H1 (cell line): Measurements from ENCODE around the gene EHD2.

ENCODE experiments used
- CBX8 ChIP-seq: fragments of 300-800, 300-1000 bp; sonication (generic); IDR thresholded peaks from 2 replicates; pipeline ENCODE4 v1.7.1; 2016; ENCODE audit warnings: low read depth, low read length, borderline replicate concordance
- CHD1 ChIP-seq: IDR thresholded peaks from 2 replicates; pipeline ENCODE4 v1.6.1; 2012; ENCODE audit warnings: low read depth, low read length, improper control_type of control experiment
- CTCF ChIP-seq, 3 experiments: IDR thresholded peaks; 1 replicate in 2 of 3; 2 replicates in 1 of 3; pipeline versions ENCODE4 v1.5.1 to v1.6.1; 2011; ENCODE audit warnings: low read length in 3 of 3, mild to moderate bottlenecking in 3 of 3, inconsistent platforms in 2 of 3, low read depth in 1 of 3, moderate library complexity in 1 of 3; ENCODE audit not compliant: insufficient read depth in 1 of 3; ENCODE audit errors: control extremely low read depth in 1 of 3
- HDAC2 ChIP-seq, 2 experiments: fragments of 300-600 bp in 1 of 2; sonication (generic) in 1 of 2; IDR thresholded peaks; 2 replicates each; pipeline ENCODE4 v1.6.1; 2011 to 2012; ENCODE audit warnings: low read depth in 2 of 2, low read length in 2 of 2, mild to moderate bottlenecking in 2 of 2, moderate library complexity in 2 of 2, borderline replicate concordance in 1 of 2, inconsistent platforms in 1 of 2
- POLR2A ChIP-seq, 2 experiments: IDR thresholded peaks; 1 replicate in 1 of 2; 2 replicates in 1 of 2; pipeline ENCODE4 v1.6.1; 2011; ENCODE audit warnings: low read depth in 2 of 2, low read length in 2 of 2, mild to moderate bottlenecking in 2 of 2; ENCODE audit errors: control extremely low read depth in 1 of 2
- RXRA ChIP-seq: IDR thresholded peaks from 2 replicates; pipeline ENCODE4 v1.6.1; 2011; ENCODE audit warnings: low read depth, mild to moderate bottlenecking, low read length, moderate library complexity; ENCODE audit not compliant: insufficient read depth
- TAF1 ChIP-seq: IDR thresholded peaks from 2 replicates; pipeline ENCODE4 v1.6.1; 2011; ENCODE audit warnings: mild to moderate bottlenecking, low read depth, low read length
- USF2 ChIP-seq: IDR thresholded peaks from 2 replicates; pipeline ENCODE4 v1.6.1; 2011; ENCODE audit warnings: low read length, improper control_type of control experiment

DNA sequence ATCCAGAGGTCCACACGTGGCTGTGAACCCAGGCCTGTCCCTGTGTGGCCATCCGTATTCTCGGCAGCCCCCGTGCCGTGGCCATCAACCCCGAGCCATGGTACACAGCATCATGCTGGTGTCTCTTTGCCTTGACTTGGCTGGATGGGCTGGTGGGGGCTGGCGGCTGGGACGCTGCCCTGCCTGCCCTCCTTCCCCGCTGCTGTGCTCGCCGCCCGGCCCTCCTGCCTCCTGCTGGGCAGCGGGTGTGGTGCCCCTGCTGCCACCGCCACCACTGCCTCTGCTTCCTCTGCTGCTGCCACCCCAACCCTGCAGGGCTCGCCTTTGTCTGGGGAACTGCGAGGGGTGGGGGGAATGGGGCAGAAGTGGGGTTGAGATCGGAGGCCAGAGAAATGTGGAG, 19.7 kb upstream of the EHD2 start:
- TF ChIP-seq CTCF (IDR thresholded peaks at IDR 0.05; ENCODE audit: control extremely low read depth in 1 of 3, insufficient read depth in 1 of 3, low read depth in 1 of 3, low read length in 3 of 3) (peak in 1 of 3 experiments; percentile 16; a peak in 1 of 4 replicates), RXRA (no peak), POLR2A (IDR thresholded peaks at IDR 0.05; ENCODE audit: control extremely low read depth in 1 of 2, low read depth in 2 of 2, low read length in 2 of 2) (no peak), CHD1 (no peak), TAF1 (no peak), CBX8 (no peak), HDAC2 (IDR thresholded peaks at IDR 0.05; ENCODE audit: borderline replicate concordance in 1 of 2, low read depth in 2 of 2, low read length in 2 of 2) (no peak), USF2 (no peak)
